Chondrocyte (in vitro differentiated cells): ENCODE data around the gene ZBTB40. TPM values are rescaled to one million over a fixed set of nuclear protein-coding genes. Genes with fewer than 3 reads are reported as not detected.

ENCODE experiments used
- DNase-seq: peaks from one replicate; pipeline ENCODE4 v3.0.0; 2021; ENCODE audit warnings: mixed read lengths, low spot score
- H3K27ac Mint-ChIP-seq: one replicate; pipeline ENCODE4 v1.8.0; 2021; ENCODE audit warnings: mild to moderate bottlenecking, moderate library complexity, mixed read lengths; ENCODE audit not compliant: unreplicated experiment
- H3K27me3 Mint-ChIP-seq: 2 replicates; pipeline ENCODE4 v1.8.0; 2021; ENCODE audit warnings: low read depth, mixed read lengths
- H3K36me3 Mint-ChIP-seq: 2 replicates; pipeline ENCODE4 v1.8.0; 2021; ENCODE audit warnings: low read depth, mixed read lengths
- H3K4me1 Mint-ChIP-seq: 2 replicates; pipeline ENCODE4 v1.8.0; 2021; ENCODE audit warnings: low read depth, mild to moderate bottlenecking, mixed read lengths
- H3K4me3 Mint-ChIP-seq: one replicate; pipeline ENCODE4 v1.8.0; 2021; ENCODE audit warnings: mild to moderate bottlenecking, moderate library complexity, mixed read lengths; ENCODE audit not compliant: unreplicated experiment
- H3K9me3 Mint-ChIP-seq: 2 replicates; pipeline ENCODE4 v1.8.0; 2021; ENCODE audit warnings: low read depth, mixed read lengths
- total RNA-seq: library from RNA; stranded (reverse); gene quantifications from 3 replicates; pipeline ENCODE4 v1.2.1, GENCODE V29; 2021
- TF ChIP-seq, protein P1 (sequence below): fragments of 200-600 bp; sonication (generic); IDR thresholded peaks from 2 replicates; pipeline ENCODE4 v1.5.0; 2021; ENCODE audit warnings: antibody characterized with exemption, mild to moderate bottlenecking, moderate library complexity

Gene ZBTB40
- total RNA-seq, 1 donor from 2014 or later = 16.3 TPM

DNA sequence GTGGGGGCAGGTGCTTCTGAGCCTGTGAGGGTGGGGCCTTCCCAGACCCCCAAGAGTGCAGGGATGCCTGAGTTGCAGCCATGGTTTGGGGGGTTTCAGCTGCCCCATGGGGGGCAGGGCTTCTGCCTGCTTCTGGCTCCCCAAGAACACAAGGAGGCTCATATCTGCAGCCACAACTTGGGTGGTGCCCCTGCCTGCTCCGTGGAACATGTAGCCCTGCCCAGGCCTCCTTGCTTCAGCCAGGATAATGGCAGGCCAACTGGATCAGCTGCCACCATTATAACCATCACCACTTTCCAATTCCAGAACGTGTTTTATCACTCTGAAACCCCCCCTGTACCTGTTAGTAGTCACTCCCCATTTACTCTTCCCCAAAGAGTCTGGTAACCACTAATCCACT lies 14.0 kb downstream of the ZBTB40 start:
- H3K27me3 Mint-ChIP-seq = no peaks in the 10 kb centered on the region
- no peaks in the 10 kb centered on the region for H3K9me3 Mint-ChIP-seq
- no peak overlapping the region for H3K4me3 Mint-ChIP-seq
- DNase-seq = no peak
- TF ChIP-seq, protein P1, sequence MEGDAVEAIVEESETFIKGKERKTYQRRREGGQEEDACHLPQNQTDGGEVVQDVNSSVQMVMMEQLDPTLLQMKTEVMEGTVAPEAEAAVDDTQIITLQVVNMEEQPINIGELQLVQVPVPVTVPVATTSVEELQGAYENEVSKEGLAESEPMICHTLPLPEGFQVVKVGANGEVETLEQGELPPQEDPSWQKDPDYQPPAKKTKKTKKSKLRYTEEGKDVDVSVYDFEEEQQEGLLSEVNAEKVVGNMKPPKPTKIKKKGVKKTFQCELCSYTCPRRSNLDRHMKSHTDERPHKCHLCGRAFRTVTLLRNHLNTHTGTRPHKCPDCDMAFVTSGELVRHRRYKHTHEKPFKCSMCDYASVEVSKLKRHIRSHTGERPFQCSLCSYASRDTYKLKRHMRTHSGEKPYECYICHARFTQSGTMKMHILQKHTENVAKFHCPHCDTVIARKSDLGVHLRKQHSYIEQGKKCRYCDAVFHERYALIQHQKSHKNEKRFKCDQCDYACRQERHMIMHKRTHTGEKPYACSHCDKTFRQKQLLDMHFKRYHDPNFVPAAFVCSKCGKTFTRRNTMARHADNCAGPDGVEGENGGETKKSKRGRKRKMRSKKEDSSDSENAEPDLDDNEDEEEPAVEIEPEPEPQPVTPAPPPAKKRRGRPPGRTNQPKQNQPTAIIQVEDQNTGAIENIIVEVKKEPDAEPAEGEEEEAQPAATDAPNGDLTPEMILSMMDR = no peak
- no peak overlapping the region for H3K27ac Mint-ChIP-seq
- peaks cover 1% of the 10 kb centered on the region for H3K36me3 Mint-ChIP-seq
- peaks cover 12% of the 10 kb centered on the region for H3K4me1 Mint-ChIP-seq

DNA sequence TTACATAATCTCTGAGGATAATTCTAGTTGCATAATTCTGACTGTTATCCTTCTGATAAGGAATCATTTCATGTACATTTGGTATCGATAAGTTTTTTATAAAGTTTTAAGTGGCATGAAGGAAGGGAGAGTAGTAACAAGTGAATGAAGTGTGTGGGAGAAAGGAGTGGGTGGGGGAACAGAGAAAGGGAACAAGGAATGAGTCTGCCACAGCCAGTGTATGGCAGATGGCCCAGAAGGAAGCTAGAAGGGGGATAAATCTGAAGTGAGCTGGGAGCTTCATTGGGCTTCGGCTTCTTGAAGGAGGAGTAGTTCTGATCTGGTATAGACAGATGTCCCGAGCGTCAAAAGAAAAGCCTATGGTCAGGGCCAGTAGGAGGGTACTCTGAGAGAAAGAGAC lies 18.6 kb downstream of the ZBTB40 start:
- Mint-ChIP-seq H3K4me3 (no peak overlapping the region), H3K9me3 (no peaks in the 10 kb centered on the region), H3K27ac (no peak overlapping the region), H3K27me3 (no peaks in the 10 kb centered on the region), H3K36me3 (peaks cover 1% of the 10 kb centered on the region), H3K4me1 (peaks cover 21% of the 10 kb centered on the region)
- TF ChIP-seq, protein P1 = no peak
- DNase-seq = no peak

DNA sequence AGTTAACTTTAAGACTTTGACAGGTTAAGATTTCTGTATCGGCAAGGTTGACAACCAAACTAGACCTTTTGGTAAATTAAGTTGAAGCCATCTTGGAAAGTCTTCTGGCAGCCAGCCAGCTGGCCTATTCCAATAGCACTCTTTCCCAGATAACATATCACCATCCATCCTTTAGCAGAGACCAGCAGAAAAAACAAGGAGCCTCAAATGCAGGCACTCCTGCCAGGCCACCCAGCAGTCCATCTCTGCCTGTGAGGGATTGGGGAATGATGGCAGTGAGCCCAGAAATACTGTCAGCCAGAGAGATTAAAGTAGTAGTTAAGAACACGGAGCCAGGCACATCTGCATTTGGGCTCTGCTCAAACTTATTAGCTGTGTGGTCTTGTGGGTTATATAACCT lies 19.4 kb downstream of the ZBTB40 start:
- no peaks in the 10 kb centered on the region for H3K27me3 Mint-ChIP-seq
- DNase-seq = no peak
- peaks cover 1% of the 10 kb centered on the region for H3K36me3 Mint-ChIP-seq
- no peak overlapping the region for H3K27ac Mint-ChIP-seq
- TF ChIP-seq, protein P1 = no peak
- no peaks in the 10 kb centered on the region for H3K9me3 Mint-ChIP-seq
- peaks cover 21% of the 10 kb centered on the region for H3K4me1 Mint-ChIP-seq
- no peak overlapping the region for H3K4me3 Mint-ChIP-seq

DNA sequence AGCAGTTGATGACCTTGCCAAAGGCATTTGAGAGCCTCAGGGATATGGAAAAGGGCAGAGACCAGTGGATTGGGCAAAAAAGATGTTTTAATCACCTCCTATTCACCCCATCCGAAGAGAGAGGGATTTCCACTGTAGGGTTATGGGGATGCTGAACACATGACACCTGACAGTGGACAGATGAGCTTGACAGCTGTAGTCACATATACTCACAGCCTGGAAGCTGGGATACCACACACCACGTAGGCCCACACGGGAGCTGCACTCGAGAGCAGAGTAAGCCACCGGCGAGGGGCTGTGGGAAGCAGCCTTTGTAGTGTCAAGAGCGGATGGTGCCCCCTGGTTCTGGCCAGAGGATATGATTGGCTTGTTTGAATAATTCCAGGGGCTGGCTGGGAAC lies 20.0 kb downstream of the ZBTB40 start:
- DNase-seq = no peak
- no peaks in the 10 kb centered on the region for H3K9me3 Mint-ChIP-seq
- H3K4me1 Mint-ChIP-seq = peaks cover 21% of the 10 kb centered on the region
- H3K4me3 Mint-ChIP-seq = no peak overlapping the region
- H3K36me3 Mint-ChIP-seq = peaks cover 1% of the 10 kb centered on the region
- no peaks in the 10 kb centered on the region for H3K27me3 Mint-ChIP-seq
- TF ChIP-seq, protein P1 = no peak
- H3K27ac Mint-ChIP-seq = no peak overlapping the region

DNA sequence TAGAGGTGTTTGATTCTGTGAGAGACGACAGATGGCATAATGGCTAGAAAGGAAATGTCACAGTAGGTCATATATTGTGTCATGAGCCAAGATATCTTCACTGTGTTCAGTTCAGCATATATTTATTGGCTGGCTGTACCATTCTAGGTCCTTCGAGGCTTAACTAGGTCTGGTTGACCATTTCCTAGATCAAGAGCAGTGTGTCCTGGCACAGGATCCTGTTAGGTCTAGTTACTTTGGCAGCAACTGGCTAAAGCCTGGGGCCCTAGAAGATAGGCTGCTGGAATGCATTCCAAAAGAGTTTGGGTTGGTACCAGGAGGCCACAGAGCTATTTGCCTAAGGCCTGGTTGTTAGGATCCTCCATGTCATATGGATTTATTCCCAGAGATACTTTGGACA lies 20.9 kb downstream of the ZBTB40 start:
- Mint-ChIP-seq H3K9me3 (no peaks in the 10 kb centered on the region), H3K36me3 (peaks cover 1% of the 10 kb centered on the region), H3K4me1 (peaks cover 21% of the 10 kb centered on the region), H3K27ac (no peak overlapping the region), H3K27me3 (no peaks in the 10 kb centered on the region), H3K4me3 (no peak overlapping the region)
- TF ChIP-seq, protein P1 = no peak
- no peak for DNase-seq
